Activated CD4-positive, alpha-beta T cell treated with anti-CD3 and anti-CD28 coated beads, Interleukin-2, amount 10 ng/mL, durations not matched to agents 7 days and 5 days (primary cell): ENCODE data around the gene BANP. TPM values are rescaled to one million over a fixed set of nuclear protein-coding genes. Genes with fewer than 3 reads are reported as not detected.
"Not testable (repeated sequence)": the region's sequence is repeated elsewhere in the genome, so short reads cannot be mapped to it uniquely, and the experiment has no call there.

Source experiments
- CTCF ChIA-PET: fragments of 350-600 bp; sonication (Branson Sonifier 250); formaldehyde crosslinking; loops from one replicate; lab custom pipeline; 2021; ENCODE audit warnings: antibody characterized with exemption; lab: Charles Lee
- POLR2A ChIA-PET: fragments of 350-600 bp; sonication (Branson Sonifier 250); formaldehyde crosslinking; loops from one replicate; lab custom pipeline; 2021; ENCODE audit warnings: antibody characterized with exemption; lab: Charles Lee
- DNase-seq: peaks from one replicate; pipeline ENCODE4 v3.0.0-alpha.2; 2020
- H3K27ac Mint-ChIP-seq: one replicate; pipeline ENCODE4 v1.8.0; 2021; ENCODE audit warnings: mild to moderate bottlenecking, moderate library complexity, mixed read lengths
- H3K27me3 Mint-ChIP-seq: one replicate; pipeline ENCODE4 v1.8.0; 2021; ENCODE audit warnings: mixed read lengths
- H3K36me3 Mint-ChIP-seq: one replicate; pipeline ENCODE4 v1.8.0; 2021; ENCODE audit warnings: low read depth, mixed read lengths
- H3K4me1 Mint-ChIP-seq: one replicate; pipeline ENCODE4 v1.8.0; 2021; ENCODE audit warnings: mixed read lengths
- H3K4me3 Mint-ChIP-seq: one replicate; pipeline ENCODE4 v1.8.0; 2021; ENCODE audit warnings: mild to moderate bottlenecking, moderate library complexity, mixed read lengths
- H3K9me3 Mint-ChIP-seq: one replicate; pipeline ENCODE4 v1.8.0; 2021; ENCODE audit warnings: mixed read lengths
- total RNA-seq, 2 experiments: library from RNA; stranded (reverse); gene quantifications; one replicate each; pipeline ENCODE4 v1.2.3, GENCODE V29; 2021

BANP gene
- total RNA-seq, 2 experiments from 2014 or later = 43.2 to 45.5 TPM

DNA sequence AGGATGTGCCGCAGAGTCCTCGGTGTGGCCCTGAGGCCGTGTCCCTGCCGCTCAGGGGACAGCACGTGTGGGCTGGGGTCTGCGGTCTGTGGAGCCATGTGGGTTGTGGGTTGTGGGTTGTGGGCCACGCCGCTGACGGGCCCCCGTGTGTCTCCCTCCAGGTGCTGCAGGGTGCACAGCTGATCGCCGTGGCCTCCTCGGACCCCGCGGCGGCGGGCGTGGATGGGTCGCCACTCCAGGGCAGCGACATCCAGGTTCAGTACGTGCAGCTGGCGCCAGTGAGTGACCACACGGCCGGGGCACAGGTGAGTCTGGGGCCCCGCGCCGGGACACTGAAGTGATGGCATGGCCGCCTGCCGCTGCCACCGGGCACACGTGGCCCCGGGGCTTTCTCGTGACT is 120.7 kb downstream of the BANP start:
- Mint-ChIP-seq H3K4me1 (no peaks in the 10 kb centered on the region), H3K27ac (no peak overlapping the region), H3K27me3 (no peaks in the 10 kb centered on the region), H3K36me3 (no peaks in the 10 kb centered on the region), H3K9me3 (no peaks in the 10 kb centered on the region), H3K4me3 (no peak overlapping the region)
- DNase-seq = no peak
- POLR2A ChIA-PET = no interaction called here
- CTCF ChIA-PET = interaction anchor here (1.0 kb wide), 1 partner anchor 293 kb away, joined by 3 read pairs; no protein-coding TSS in a partner anchor

DNA sequence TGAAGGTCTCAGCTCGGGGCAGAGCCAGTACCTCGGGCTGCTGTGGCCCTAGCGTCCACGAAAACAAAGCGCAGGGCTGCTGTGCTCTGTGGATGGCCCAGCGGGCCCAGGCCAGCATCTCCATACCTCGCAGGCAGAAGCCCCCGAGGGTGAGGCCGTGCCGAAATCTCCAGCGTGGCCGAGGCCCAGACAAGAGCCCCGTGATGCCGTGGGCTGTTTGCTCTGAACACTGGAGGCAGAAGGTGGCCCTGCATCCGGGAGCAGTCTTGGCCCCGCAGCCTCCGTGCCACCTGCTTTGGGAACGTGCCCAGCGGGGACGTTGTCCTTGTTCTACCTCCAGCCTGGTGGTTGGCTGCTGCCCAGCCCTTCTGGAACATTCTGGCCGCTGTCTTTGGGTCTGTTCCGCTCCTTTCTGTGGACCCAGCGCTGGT is 121.4 kb downstream of the BANP start:
- POLR2A ChIA-PET = no interaction called here
- Mint-ChIP-seq H3K27me3 (no peaks in the 10 kb centered on the region), H3K4me3 (no peak overlapping the region), H3K9me3 (no peaks in the 10 kb centered on the region), H3K27ac (no peak overlapping the region), H3K36me3 (no peaks in the 10 kb centered on the region), H3K4me1 (no peaks in the 10 kb centered on the region)
- CTCF ChIA-PET = no interaction called here
- DNase-seq = no peak

DNA sequence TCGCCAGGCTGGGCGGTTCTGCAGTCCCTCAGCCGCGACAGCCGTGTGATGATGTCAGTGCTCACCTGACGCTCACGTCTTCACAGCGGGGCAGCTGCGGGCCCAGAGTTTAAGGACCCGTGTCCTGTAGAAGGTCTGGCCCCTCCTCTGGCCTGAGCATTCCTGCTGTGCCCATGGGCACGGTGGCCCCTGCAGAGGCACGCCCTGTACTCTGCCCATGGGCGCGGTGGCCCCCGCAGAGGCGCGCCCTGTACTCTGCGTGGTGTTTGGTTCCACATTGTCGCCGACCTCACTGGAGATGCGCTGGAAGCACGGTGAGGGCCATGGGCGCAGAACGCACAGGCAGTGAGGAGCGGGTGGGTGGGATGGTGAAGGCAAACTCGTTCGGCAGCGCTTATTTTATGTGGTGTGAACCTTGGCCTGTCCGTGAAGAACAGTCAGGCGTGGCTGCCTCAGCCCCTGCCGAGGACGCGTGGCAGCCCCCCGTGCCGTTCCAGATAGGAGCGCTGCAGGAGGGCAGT is 122.0 kb downstream of the BANP start:
- Mint-ChIP-seq H3K4me3 (no peak overlapping the region), H3K36me3 (peaks cover 5% of the 10 kb centered on the region), H3K9me3 (no peaks in the 10 kb centered on the region), H3K27ac (no peak overlapping the region), H3K4me1 (no peaks in the 10 kb centered on the region), H3K27me3 (no peaks in the 10 kb centered on the region)
- POLR2A ChIA-PET = no interaction called here
- CTCF ChIA-PET = no interaction called here
- no peak for DNase-seq

DNA sequence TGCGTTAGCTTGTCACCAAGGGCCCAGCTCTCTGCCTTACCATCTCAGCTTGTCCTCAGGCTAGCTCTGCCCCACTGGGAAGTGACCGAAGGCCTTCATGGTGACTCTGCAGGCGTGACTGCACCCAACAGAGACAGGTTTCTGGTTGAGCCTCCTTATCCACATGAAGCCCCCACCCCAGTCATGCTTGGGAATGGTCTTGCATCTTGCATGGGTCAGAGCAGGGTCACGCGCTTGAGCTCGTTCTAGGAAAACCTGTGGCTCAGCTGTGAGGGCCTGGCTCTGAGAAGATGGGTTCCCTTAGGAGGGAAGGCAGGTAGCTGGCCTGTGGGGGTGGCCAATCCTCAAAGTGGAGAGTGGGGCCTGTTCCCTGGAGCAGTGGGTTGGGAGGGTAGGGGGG is 122.8 kb downstream of the BANP start:
- no peak for DNase-seq
- H3K27me3 Mint-ChIP-seq = no peaks in the 10 kb centered on the region
- peaks cover 6% of the 10 kb centered on the region for H3K36me3 Mint-ChIP-seq
- H3K4me3 Mint-ChIP-seq = no peak overlapping the region
- no peaks in the 10 kb centered on the region for H3K9me3 Mint-ChIP-seq
- no peaks in the 10 kb centered on the region for H3K4me1 Mint-ChIP-seq
- ChIA-PET POLR2A (no interaction called here), CTCF (interaction anchor here (0.5 kb wide), 1 partner anchor 1979 kb away, joined by 4 read pairs; no protein-coding TSS in a partner anchor)
- H3K27ac Mint-ChIP-seq = no peak overlapping the region

DNA sequence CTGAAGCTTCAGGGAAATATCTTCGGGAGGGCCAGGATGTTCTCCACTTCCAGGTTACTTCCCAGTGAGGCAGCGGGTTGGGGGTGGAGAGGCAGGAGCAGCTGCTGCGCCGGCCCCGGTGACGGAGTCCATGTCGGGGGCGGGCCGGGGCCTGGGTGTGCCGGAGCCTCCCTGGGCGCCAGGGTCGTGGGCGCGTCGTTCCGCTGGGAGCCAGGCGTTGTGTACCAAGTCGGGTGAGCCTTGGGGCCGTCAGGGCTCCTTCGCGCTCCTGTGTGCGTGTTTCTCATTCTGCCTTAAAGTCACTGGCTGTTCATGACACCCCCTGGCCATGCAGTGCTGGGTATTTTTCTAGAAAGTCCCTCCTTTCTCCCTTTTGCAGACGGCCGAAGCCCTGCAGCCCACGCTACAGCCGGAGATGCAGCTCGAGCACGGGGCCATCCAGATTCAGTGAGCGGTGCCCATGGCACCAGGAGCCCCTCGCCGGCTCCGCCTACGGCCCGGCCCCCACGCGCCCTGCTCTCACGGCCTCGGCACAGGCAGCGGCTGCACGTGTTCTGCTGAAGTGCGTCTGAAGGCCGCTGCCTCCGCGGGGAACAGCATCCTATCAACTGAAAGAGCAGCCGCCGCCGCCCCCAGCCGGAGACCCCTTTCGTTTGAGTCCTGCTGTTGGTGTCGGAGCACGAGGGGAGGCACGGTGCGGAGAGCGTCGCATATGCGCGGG is 125.1 kb downstream of the BANP start:
- CTCF ChIA-PET = no interaction called here
- no peaks in the 10 kb centered on the region for H3K4me1 Mint-ChIP-seq
- POLR2A ChIA-PET = interaction anchor here (0.7 kb wide), 1 partner anchor 569 kb away, joined by 3 read pairs; no protein-coding TSS in a partner anchor
- no peak for DNase-seq
- peaks cover 9% of the 10 kb centered on the region for H3K36me3 Mint-ChIP-seq
- H3K9me3 Mint-ChIP-seq = peaks cover 2% of the 10 kb centered on the region
- no peaks in the 10 kb centered on the region for H3K27me3 Mint-ChIP-seq
- H3K4me3 Mint-ChIP-seq = no peak overlapping the region
- H3K27ac Mint-ChIP-seq = no peak overlapping the region

DNA sequence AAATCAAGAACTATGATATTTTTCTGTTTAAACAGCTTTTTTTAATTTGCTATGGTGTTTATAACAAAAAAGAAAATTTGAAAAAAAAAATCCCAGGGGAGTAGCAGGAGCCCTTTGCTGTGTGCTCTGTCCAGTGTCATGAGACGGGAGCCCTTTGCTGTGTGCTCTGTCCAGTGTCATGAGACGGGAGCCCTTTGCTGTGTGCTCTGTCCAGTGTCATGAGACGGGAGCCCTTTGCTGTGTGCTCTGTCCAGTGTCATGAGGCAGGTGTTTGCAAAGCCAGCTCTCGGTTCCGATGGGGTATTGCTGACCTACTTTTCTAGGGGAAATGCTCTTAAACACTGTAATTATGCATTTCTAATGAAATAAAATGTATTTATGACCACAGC is 125.7 kb downstream of the BANP start:
- POLR2A ChIA-PET = interaction anchor here (0.7 kb wide), 1 partner anchor 570 kb away, joined by 3 read pairs; no protein-coding TSS in a partner anchor
- H3K4me3 Mint-ChIP-seq, DNase-seq, H3K9me3 Mint-ChIP-seq, H3K4me1 Mint-ChIP-seq, H3K27me3 Mint-ChIP-seq, H3K36me3 Mint-ChIP-seq, CTCF ChIA-PET, H3K27ac Mint-ChIP-seq: not testable (repeated sequence)

DNA sequence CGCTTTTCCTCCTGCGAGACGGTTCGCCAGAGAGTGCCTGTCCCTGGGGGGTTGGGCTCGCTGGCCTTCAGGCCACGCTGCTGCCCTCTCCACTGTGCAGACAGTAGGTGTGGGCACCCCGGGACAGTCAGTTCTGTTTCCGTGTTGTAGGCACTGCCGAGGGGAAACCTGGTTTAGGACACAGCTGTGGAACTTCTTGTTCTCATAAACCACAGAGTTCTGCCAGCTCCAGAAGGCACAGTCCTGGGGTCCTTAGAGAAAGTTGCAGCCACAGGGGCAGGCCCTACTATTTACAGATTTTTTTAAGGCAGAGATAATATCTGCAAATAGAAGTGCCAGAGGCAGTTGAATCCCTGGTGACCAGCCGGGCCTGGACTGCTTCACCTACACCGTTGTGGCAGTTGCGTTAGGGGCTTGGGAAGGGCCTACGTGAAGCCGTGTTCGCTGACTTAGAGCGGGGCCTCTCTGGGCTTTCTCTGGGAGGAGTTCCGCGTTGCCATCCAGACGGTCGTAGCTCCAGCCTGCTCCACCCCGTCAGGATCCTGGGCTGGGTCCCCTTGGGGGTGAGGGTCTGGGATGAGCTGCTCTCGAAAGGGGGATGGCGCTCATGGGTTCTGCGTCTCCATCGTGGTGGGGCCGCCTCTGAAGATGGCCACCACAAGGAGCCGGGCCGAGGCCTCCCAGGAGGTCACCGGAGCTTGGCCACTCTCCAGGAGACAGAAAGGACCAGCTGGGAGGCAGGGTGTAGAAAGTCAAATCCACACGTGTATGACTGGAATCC is 126.3 kb downstream of the BANP start:
- no peak for DNase-seq
- H3K9me3 Mint-ChIP-seq = peaks cover 2% of the 10 kb centered on the region
- ChIA-PET POLR2A (interaction anchor here (0.6 kb wide), 1 partner anchor 24 kb away, joined by 9 read pairs; no protein-coding TSS in a partner anchor), CTCF (no interaction called here)
- H3K36me3 Mint-ChIP-seq = peaks cover 9% of the 10 kb centered on the region
- H3K27ac Mint-ChIP-seq = no peak overlapping the region
- no peaks in the 10 kb centered on the region for H3K4me1 Mint-ChIP-seq
- no peaks in the 10 kb centered on the region for H3K27me3 Mint-ChIP-seq
- no peak overlapping the region for H3K4me3 Mint-ChIP-seq

DNA sequence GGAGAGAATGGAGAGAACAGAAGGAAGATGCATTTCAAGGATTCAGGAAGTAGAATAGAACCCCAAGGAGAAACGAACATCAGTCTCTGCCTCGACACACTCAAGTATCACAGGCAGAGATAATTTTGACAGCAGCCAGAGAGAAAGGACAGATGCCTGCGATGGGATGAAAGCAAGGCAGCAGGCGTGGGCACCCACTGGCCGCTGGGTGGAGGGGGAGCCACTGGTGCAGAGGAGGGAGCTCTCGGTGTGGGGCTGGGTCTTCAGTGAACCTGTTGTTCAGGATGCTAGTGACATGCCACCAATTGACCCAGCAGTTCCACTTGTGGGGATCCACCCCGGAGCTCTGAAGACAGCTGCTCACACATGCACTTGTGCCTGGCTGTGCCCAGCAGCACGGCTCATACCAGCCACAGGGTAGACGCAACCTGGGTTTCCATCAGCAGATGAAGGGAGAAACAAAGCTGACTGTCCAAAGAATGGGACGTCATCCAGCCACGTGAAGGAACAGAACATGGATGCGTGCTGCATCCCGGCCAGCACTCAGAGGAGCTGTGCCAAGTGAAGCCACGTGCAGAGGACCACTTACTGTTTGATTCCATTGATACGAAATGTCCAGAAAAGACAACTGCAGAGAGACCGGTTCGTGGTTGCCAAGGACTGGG is 127.0 kb downstream of the BANP start:
- no peak overlapping the region for H3K4me3 Mint-ChIP-seq
- CTCF ChIA-PET = no interaction called here
- no peak for DNase-seq
- H3K27me3 Mint-ChIP-seq = no peaks in the 10 kb centered on the region
- peaks cover 9% of the 10 kb centered on the region for H3K36me3 Mint-ChIP-seq
- H3K9me3 Mint-ChIP-seq = peaks cover 2% of the 10 kb centered on the region
- POLR2A ChIA-PET = no interaction called here
- no peak overlapping the region for H3K27ac Mint-ChIP-seq
- H3K4me1 Mint-ChIP-seq = no peaks in the 10 kb centered on the region

DNA sequence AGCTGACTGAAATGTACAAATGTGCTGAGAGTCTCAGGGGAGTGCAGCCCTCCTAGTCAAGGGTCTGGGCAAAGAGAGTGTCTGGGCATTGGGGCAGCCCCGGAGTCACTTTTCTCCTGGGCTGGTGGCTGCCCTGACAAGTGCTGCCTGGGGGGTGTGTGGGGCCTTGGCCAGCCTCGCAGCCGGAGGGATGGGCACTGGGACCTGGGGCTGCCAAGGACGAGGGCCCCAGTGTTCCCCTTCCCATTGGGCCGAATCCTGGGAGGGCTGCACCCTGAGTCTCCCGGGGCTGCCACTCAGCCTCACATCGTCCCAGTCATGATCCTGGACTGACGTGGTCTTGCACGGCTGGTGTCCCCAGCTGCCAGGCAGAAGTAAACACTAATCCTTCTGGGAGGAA is 132.3 kb downstream of the BANP start:
- ChIA-PET POLR2A (no interaction called here), CTCF (no interaction called here)
- H3K27me3 Mint-ChIP-seq = no peaks in the 10 kb centered on the region
- no peak overlapping the region for H3K4me3 Mint-ChIP-seq
- DNase-seq = no peak
- H3K4me1 Mint-ChIP-seq = no peaks in the 10 kb centered on the region
- no peak overlapping the region for H3K27ac Mint-ChIP-seq
- H3K9me3 Mint-ChIP-seq = peaks cover 2% of the 10 kb centered on the region
- H3K36me3 Mint-ChIP-seq = peaks cover 3% of the 10 kb centered on the region

DNA sequence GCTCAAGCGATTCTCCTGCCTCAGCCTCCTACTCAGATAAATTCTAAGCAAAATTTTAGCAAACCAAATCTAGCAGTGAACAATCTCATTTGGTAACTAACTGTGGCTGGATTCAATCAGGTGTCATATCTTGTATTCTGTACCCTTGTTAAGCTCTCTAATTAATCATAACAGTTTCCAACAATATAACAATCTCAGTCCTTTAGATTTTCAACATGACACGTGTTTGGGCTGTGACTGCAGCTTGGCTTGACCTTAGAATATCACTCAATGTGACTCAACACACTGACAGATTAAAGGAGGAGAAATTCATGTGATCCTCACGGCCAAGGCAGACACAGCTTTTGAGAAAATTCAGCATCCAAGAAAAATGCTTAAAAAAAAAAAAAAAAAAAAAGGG is 133.6 kb downstream of the BANP start:
- Mint-ChIP-seq H3K4me1 (no peaks in the 10 kb centered on the region), H3K36me3 (peaks cover 3% of the 10 kb centered on the region), H3K4me3 (no peak overlapping the region), H3K27ac (no peak overlapping the region), H3K9me3 (peaks cover 2% of the 10 kb centered on the region), H3K27me3 (no peaks in the 10 kb centered on the region)
- DNase-seq = no peak
- CTCF ChIA-PET = interaction anchor here (0.6 to 0.7 kb wide), 2 partner anchors 386 to 552 kb away, joined by 3 read pairs; no protein-coding TSS in a partner anchor
- POLR2A ChIA-PET = no interaction called here

DNA sequence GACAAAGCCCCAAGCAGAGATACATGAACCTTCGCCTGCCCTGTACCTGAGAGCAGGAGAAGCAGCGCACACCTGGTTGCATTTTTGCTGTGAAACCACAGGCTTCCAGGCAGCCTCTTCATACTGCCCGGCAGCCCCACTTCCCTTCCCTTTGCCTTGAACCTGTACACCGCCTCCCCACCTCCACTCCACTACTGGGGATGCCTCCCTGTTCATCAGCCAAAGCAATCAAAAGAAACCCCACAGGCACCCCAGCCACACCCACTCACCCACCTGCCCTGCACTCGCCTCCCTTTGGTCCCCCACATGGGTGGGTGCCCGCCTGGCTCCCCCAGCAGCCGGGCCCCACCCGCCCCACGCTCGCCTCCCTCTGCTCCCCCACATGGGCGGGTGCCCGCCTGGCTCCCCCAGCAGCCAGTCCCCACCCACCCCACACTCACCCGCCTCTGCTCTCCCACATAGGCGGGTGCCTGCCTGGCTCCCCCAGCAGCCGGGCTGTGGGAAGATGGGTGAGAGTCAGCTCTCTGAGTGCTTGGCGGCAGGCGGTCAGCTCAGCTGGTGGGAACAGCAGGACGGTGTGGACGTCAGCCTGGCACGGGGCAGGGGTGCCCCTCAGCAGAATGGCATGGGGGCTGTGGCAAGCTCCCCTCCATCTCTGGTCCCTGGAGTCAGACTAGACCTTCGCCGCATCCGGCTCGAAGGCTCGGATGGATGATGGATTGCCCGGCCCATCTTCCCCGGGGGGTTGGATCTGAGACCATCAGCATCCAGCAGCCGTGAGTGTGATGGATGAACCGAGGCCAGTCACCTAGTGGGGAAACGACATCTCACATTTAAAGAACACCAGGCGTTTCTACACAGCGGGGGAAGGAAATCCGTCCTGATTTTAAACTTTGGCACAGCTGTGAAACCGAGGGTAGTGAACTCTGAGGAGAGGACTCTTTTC is 135.6 kb downstream of the BANP start:
- H3K9me3 Mint-ChIP-seq = no peaks in the 10 kb centered on the region
- no peaks in the 10 kb centered on the region for H3K36me3 Mint-ChIP-seq
- no peak for DNase-seq
- ChIA-PET POLR2A (no interaction called here), CTCF (no interaction called here)
- no peaks in the 10 kb centered on the region for H3K4me1 Mint-ChIP-seq
- no peaks in the 10 kb centered on the region for H3K27me3 Mint-ChIP-seq
- H3K4me3 Mint-ChIP-seq = no peak overlapping the region
- no peak overlapping the region for H3K27ac Mint-ChIP-seq

DNA sequence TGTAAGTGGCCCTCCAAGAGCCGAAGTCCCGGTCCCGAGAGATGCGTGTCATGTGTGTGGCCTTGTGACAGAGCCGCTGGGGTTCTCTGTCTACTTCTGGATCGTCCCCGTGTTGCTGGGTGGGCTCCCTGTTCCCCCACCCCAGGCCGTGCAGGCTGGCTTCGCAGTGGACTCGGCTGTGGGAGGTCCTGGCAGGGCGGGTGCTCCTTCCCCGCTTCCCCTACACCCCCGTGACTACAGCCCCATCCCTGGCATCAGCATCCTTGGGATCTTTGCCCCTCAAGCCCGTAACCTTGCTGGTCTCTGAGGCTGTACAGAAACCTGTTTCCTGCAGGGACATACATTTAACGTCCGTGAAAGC is 136.3 kb downstream of the BANP start:
- Mint-ChIP-seq H3K4me1 (no peaks in the 10 kb centered on the region), H3K27me3 (no peaks in the 10 kb centered on the region), H3K36me3 (no peaks in the 10 kb centered on the region), H3K4me3 (no peak overlapping the region), H3K27ac (no peak overlapping the region), H3K9me3 (no peaks in the 10 kb centered on the region)
- ChIA-PET POLR2A (no interaction called here), CTCF (no interaction called here)
- DNase-seq = no peak
